HEK293 (cell line): ENCODE results near the gene RNU5B-1.

Experiments
- CTCF ChIA-PET: fragments of 350-600 bp; formaldehyde crosslinking; extraction: SDS; loops from one replicate; lab custom pipeline; 2021; ENCODE audit warnings: antibody characterized with exemption; lab: Yijun Ruan, JAX
- POLR2A ChIA-PET: fragments of 300-600 bp; formaldehyde crosslinking; extraction: SDS; loops from one replicate; lab custom pipeline; 2020; ENCODE audit warnings: antibody characterized with exemption, inconsistent platforms; lab: Yijun Ruan, JAX
- H3K27ac ChIP-seq: fragments of 200-500 bp; sonication (Bioruptor generic); 2 replicates; pipeline ENCODE4 v1.5.1; 2014; ENCODE audit warnings: low read depth, low read length, control low read depth, inconsistent platforms; ENCODE audit errors: extremely low read depth
- H3K36me3 ChIP-seq, 2 experiments: fragments of 200-500 bp in 1 of 2; sonication (Bioruptor generic) in 1 of 2; 1 replicate in 1 of 2; 2 replicates in 1 of 2; pipeline ENCODE4 v1.5.1; 2014 to 2017; ENCODE audit warnings: inconsistent platforms in 2 of 2, low read length in 2 of 2; ENCODE audit not compliant: control insufficient read depth in 2 of 2, insufficient read depth in 1 of 2
- H3K4me1 ChIP-seq: fragments of 200-500 bp; sonication (Bioruptor generic); 2 replicates; pipeline ENCODE4 v1.5.1; 2014; ENCODE audit warnings: mild to moderate bottlenecking, low read length, inconsistent platforms; ENCODE audit not compliant: control insufficient read depth, insufficient read depth
- H3K4me3 ChIP-seq: 2 replicates; pipeline ENCODE4 v1.5.1; 2011; ENCODE audit warnings: low read depth, mild to moderate bottlenecking, control low read depth, low read length, moderate library complexity
- H3K9me3 ChIP-seq: fragments of 200-500 bp; sonication (Bioruptor generic); 2 replicates; pipeline ENCODE4 v1.5.1; 2014; ENCODE audit warnings: low read depth, low read length, inconsistent platforms; ENCODE audit not compliant: control insufficient read depth, insufficient read depth
- EGR2 ChIP-seq: fragments of 450-650 bp; formaldehyde crosslinking; IDR thresholded peaks from 2 replicates; pipeline ENCODE4 v1.5.1; 2016; ENCODE audit warnings: low read depth, missing biosample characterization, missing genetic modification characterization
- SCRT2 ChIP-seq: fragments of 450-650 bp; formaldehyde crosslinking; IDR thresholded peaks from 2 replicates; pipeline ENCODE4 v1.5.1; 2016; ENCODE audit warnings: missing biosample characterization, missing genetic modification characterization
- SETDB1 ChIP-seq: IDR thresholded peaks from one replicate; pipeline ENCODE4 v1.6.1; 2017; ENCODE audit warnings: mild to moderate bottlenecking, low read length, moderate library complexity, mixed read lengths; ENCODE audit not compliant: insufficient read length
- ZBTB1 ChIP-seq: fragments of 450-650 bp; formaldehyde crosslinking; IDR thresholded peaks from 2 replicates; pipeline ENCODE4 v1.5.1; 2016; ENCODE audit warnings: missing biosample characterization, missing genetic modification characterization
- ZBTB8A ChIP-seq: fragments of 450-650 bp; formaldehyde crosslinking; IDR thresholded peaks from 2 replicates; pipeline ENCODE4 v1.5.1; 2016; ENCODE audit warnings: missing biosample characterization, missing genetic modification characterization
- ZNF133 ChIP-seq: fragments of 450-650 bp; formaldehyde crosslinking; IDR thresholded peaks from 2 replicates; pipeline ENCODE4 v1.5.1; 2016; ENCODE audit warnings: missing biosample characterization, missing genetic modification characterization
- ZNF2 ChIP-seq: fragments of 450-650 bp; formaldehyde crosslinking; IDR thresholded peaks from 2 replicates; pipeline ENCODE4 v1.5.1; 2016; ENCODE audit warnings: missing biosample characterization, missing genetic modification characterization
- ZNF510 ChIP-seq: fragments of 450-650 bp; formaldehyde crosslinking; IDR thresholded peaks from 2 replicates; pipeline ENCODE4 v1.5.1; 2018; ENCODE audit warnings: mild to moderate bottlenecking, missing genetic modification characterization, missing biosample characterization; ENCODE audit not compliant: insufficient replicate concordance
- ZNF654 ChIP-seq: fragments of 450-650 bp; formaldehyde crosslinking; IDR thresholded peaks from 2 replicates; pipeline ENCODE4 v1.5.1; 2016; ENCODE audit warnings: low read depth, missing biosample characterization, missing genetic modification characterization
- TF ChIP-seq, protein P1 (sequence below): fragments of 450-650 bp; formaldehyde crosslinking; IDR thresholded peaks from 2 replicates; pipeline ENCODE4 v1.5.0; 2017; ENCODE audit warnings: missing biosample characterization, missing genetic modification characterization, borderline replicate concordance
- TF ChIP-seq, protein P2 (sequence below): fragments of 450-650 bp; formaldehyde crosslinking; IDR thresholded peaks from 2 replicates; pipeline ENCODE4 v1.5.1; 2016; ENCODE audit warnings: missing biosample characterization, missing genetic modification characterization

Gene RNU5B-1

DNA sequence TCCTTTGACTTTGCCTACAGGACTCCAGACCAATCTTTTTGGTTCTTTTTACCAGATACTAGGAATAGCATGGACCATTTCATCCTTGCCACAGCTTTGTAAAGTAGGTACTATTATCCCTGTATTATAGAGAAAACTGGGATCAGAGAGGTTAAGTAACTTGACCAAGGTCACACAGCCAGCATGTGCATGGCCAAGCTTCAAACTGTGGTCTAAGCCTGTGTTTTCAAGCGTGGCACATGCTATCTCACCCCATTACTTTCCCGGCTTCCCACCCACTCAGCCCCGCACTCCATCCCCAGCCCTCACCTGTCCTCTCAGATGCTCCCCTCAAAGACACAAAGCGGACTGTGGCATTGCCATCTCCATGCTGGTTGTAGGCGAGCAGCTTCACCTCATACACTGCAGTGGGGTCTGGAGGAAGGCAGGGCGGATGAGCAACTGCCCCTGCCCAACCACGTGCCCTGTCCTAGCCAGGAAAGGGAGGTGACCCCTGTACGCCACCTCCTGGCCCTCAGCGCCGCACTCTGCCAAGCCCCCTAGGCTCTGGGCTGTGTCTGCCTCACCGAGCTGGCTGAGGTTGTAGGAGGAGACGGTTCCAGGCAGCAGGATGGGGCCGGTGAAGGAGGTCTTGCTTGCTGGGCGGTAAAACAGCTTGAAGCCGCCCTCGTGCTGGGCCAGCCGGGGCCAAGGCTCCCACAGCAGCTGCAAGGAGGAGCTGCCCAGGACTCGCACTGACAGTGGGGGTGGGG lies 25.7 kb downstream of the RNU5B-1 start (continued):
- TF ChIP-seq ZBTB8A (tag by site-specific recombination) (no peak), EGR2 (tag by site-specific recombination) (peak; percentile 84), SETDB1 (no peak), ZBTB1 (no peak), ZNF510 (tag by site-specific recombination) (no peak)
- TF ChIP-seq, protein P1, sequence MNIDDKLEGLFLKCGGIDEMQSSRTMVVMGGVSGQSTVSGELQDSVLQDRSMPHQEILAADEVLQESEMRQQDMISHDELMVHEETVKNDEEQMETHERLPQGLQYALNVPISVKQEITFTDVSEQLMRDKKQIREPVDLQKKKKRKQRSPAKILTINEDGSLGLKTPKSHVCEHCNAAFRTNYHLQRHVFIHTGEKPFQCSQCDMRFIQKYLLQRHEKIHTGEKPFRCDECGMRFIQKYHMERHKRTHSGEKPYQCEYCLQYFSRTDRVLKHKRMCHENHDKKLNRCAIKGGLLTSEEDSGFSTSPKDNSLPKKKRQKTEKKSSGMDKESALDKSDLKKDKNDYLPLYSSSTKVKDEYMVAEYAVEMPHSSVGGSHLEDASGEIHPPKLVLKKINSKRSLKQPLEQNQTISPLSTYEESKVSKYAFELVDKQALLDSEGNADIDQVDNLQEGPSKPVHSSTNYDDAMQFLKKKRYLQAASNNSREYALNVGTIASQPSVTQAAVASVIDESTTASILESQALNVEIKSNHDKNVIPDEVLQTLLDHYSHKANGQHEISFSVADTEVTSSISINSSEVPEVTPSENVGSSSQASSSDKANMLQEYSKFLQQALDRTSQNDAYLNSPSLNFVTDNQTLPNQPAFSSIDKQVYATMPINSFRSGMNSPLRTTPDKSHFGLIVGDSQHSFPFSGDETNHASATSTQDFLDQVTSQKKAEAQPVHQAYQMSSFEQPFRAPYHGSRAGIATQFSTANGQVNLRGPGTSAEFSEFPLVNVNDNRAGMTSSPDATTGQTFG (tag by site-specific recombination): no peak

DNA sequence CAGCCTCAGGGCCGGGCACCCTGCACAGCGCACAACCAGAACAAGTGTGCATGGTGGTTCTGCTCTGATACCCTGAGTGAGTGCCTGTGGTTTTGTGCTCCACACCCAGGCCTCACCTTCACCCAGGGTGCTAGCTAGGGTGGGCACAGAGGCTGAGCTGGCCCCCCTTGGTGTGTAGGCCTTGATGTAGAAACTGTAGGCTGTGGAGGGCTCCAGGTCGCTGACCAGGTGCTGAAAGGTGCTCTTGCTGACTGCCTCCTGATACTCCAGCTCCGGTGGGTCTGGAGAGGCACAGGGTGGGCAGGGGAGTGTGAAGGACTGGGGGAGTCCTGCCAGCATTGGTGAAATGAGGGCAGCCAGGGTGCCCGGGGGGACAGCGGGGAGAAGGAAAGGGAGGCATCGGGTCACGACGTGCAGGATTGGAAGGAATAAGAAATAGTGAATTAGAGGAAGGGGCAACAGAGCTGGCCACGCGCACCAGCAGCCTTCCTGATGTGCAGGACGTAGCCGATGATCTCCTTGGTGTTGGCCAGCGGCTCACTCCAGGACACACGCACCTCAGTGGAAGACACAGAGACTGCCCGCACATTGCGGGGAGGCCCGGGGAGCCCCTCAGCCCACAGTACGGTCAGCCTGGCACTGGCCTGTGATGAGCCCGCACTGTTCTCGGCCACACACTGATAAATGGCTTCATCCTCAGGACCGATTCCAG lies 26.6 kb downstream of the RNU5B-1 start:
- TF ChIP-seq ZNF654 (tag by site-specific recombination) (no peak), ZNF2 (no peak)
- TF ChIP-seq, protein P2, sequence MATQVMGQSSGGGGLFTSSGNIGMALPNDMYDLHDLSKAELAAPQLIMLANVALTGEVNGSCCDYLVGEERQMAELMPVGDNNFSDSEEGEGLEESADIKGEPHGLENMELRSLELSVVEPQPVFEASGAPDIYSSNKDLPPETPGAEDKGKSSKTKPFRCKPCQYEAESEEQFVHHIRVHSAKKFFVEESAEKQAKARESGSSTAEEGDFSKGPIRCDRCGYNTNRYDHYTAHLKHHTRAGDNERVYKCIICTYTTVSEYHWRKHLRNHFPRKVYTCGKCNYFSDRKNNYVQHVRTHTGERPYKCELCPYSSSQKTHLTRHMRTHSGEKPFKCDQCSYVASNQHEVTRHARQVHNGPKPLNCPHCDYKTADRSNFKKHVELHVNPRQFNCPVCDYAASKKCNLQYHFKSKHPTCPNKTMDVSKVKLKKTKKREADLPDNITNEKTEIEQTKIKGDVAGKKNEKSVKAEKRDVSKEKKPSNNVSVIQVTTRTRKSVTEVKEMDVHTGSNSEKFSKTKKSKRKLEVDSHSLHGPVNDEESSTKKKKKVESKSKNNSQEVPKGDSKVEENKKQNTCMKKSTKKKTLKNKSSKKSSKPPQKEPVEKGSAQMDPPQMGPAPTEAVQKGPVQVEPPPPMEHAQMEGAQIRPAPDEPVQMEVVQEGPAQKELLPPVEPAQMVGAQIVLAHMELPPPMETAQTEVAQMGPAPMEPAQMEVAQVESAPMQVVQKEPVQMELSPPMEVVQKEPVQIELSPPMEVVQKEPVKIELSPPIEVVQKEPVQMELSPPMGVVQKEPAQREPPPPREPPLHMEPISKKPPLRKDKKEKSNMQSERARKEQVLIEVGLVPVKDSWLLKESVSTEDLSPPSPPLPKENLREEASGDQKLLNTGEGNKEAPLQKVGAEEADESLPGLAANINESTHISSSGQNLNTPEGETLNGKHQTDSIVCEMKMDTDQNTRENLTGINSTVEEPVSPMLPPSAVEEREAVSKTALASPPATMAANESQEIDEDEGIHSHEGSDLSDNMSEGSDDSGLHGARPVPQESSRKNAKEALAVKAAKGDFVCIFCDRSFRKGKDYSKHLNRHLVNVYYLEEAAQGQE: peak; percentile 95
- Histone ChIP-seq H3K27ac (no peak overlapping the region), H3K9me3 (no peaks in the 10 kb centered on the region), H3K4me1 (no peaks in the 10 kb centered on the region), H3K36me3 (no peaks in the 10 kb centered on the region), H3K4me3 (no peak overlapping the region)
- ChIA-PET POLR2A (no interaction called here), CTCF (interaction anchor here (1.0 to 4.6 kb wide), 2 partner anchors 12 to 33 kb away, joined by 5 to 27 read pairs; no protein-coding TSS in a partner anchor)

DNA sequence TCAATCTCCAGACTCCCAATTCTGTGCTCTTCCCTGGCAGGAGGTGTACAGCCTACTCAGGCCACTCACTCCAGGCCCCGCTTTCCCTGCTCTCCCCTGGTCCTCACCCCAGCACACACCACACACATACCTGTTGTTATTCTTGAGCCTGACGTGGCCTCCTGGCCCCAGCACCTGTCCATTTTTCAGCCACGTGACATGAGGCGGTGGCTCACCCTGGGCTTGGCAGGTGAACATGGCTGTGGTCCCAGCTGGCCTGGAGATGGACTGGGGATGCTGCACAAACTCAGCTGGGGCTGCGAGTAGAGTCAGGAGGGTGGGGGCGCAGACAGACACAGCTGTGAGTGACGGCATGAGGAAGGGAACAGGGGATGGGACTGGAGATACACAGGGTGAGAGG lies 27.3 kb downstream of the RNU5B-1 start:
- POLR2A ChIA-PET: no interaction called here
- CTCF ChIA-PET: no interaction called here
- H3K9me3 ChIP-seq: no peaks in the 10 kb centered on the region
- TF ChIP-seq SCRT2 (tag by site-specific recombination) (0 out of 2 replicates have a peak, but pooled peaks have one; percentile 33), ZNF133 (tag by site-specific recombination) (no peak)
- H3K36me3 ChIP-seq: no peaks in the 10 kb centered on the region
- no peaks in the 10 kb centered on the region for H3K4me1 ChIP-seq
- no peak overlapping the region for H3K4me3 ChIP-seq
- H3K27ac ChIP-seq: no peak overlapping the region
